HPDE6-E6E7 (cell line): ENCODE data around the gene SFT2D3.

Source experiments
- DNase-seq: peaks from one replicate; pipeline ENCODE4 v3.0.0; 2011; ENCODE audit warnings: missing footprints; ENCODE audit errors: extremely low spot score

The SFT2D3 gene

GRCh38 chr2:127707890-127708648, 6.8 kb downstream of the SFT2D3 start:
- no peak for DNase-seq

DNA sequence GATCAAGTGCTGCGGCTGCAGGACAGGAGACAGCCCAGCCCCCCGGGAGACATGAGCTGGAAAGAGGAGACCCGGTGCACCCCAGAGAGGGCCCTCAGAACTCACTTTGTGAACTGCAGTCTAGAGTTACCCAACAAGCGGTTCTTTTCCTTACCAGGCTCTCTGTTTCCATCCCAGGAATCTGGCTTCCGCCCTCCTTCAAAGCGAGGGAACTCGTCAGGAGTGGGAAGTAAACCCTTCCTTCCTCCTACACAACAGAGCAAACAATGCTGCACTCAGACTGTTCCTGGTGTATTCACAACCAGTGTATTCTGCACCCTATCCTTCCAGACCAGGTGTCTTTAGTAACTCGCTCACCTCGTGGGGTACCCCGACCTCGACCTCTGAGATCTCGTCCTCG, 8.0 kb downstream of the SFT2D3 start:
- DNase-seq, result no peak

DNA sequence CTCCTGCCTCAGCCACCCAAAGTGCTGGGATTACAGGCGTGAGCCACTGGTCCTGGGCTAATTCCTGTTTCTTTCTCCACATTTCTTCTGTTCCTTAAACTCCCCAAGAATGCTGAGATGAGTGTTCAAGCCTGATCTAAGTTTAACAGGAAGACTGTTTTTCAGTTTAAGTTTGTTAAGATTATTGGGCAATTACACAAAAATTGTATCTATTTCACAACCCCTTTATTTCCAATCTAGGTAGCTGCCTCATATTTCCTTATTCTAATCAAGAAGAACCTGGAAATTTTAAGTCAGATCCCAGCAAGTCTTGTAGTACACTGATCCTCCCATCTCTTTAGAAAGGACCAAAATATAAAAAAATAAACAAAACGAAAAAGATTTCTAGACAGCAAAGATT, 11.7 kb downstream of the SFT2D3 start:
- no peak for DNase-seq

DNA sequence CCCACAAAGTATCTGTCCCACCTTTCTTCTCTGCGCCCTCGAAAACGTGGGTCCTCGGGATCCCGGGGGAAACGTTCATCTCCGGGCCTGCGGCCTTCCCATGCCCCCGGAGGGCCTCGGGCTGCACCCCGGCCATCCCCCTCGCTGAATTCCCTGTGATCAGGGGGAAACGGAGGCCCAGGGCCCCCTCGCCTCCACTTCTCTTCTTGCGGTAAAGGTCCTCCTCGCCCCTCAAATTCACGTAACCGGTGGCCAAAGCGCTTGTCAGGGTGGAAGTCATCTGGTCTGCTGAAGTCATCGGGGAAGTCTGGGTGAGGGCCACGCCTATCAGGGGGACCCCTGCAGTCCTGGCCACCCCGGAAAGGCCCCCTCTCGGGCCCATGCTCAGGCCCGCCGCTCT, 12.3 kb downstream of the SFT2D3 start:
- DNase-seq, result no peak

GRCh38 chr2:127715778-127716449, 14.6 kb downstream of the SFT2D3 start:
- no peak for DNase-seq

DNA sequence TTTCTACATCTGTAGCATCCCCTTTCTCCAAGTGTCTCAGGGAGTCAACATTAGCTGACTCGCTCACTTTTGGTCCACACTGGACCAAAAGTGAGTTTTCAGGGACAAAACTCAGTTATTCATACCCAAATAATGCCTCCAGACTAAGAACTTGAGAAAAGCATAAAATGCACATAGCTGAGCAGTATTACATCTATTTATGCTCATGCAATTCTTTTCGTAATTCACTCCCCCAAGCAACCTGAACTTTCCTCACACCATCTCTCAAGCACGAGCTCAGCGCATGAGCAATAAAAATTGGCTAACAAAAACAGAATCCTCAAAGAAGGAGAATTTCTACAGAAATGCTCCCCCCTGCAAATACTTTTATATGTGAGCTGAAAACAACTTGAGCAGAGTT, 17.0 kb downstream of the SFT2D3 start:
- no peak for DNase-seq

DNA sequence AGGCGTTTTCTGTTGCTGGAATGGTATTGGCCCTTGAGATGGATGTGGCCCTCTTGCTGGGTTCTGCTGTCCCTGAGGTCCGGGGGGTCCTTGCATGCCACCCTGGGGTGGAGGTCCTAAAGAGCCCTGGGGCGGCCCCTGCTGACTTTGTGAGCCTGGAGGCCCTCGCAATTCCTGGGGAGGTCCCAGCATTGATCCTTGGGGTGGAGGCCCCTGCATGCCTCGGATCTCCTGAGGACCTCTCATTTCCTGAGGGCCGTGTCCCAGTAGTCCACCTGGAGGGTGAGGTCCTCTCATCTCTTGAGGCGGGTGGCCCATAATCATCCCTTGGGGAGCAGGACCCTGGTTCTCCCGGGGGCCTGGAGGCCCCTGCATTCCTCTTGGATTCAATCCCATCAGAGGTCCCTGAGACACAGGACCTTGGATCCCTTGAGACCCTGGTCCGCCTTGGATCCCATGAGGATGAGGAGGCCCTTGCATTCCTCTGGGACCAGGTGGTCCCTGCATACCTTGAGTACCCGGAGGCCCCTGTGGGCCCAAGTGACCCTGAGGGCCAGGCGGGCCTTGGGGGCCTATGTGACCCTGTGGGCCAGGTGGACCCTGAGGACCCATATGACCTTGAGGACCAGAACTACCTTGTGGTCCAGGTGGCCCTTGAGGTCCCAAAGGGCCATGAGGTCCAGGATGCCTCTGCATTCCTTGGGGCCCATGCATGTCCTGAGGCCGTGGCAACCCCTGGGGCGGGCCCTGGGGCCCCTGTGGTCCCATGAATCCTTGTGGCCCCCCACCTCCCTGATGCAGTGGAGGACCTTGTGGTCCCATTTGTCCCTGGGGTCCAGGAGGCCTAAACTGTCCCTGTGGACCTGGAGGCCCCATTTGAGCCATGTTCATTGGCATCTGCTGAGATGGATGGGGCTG, 18.3 kb downstream of the SFT2D3 start:
- no peak for DNase-seq

DNA sequence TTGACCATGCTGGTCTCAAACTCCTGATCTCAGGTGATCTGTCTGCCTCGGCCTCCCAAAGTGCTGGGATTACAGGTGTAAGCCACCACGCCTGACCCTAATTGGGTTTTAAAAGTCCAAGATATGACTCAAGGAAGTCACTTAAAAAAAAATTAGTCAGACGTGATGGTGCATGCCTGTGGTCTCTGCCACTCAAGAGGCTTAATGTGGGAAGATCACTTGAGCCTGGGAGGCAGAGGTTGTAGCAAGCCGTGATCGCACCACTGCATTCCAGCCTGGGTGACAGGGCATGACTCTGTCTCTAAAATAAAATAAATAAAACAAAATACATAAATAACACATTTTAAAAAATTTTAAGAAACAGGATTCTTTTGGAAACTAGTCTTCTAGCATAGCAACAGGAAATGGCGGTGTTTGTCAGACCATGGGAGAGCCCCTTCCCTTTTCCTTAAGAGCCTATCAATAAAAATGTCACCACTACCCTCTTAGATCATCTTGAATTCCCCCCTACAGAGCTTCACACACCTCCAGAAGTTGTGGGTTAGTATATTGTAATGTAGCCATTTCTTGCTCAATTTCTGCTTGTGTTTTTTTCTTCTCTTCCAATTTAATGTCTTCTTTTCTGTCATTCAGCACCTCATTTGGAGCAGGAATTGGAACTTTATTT, 20.1 kb downstream of the SFT2D3 start:
- DNase-seq, result no peak

DNA sequence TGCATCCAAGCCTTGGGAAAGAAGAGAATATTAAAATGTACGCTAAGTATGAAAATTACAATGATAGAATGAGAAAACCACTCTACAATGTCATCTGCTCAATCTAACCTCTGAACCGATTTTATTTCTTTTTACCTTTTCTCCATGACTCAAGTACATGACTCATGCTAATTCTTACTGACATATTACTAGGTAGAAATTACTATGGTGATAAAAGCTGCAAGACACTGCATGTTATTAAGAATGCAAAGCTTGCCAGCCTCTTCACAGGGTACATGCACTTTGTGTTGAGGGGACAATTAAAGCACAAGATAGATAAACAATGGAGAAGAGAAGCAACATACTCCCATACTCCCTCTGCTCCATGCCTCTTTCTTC, 20.7 kb downstream of the SFT2D3 start:
- DNase-seq, result peak; percentile 66

- DNase-seq, result no peak
Observed at GRCh38 chr2:127722807-127723206, 21.5 kb downstream of the SFT2D3 start.

DNA sequence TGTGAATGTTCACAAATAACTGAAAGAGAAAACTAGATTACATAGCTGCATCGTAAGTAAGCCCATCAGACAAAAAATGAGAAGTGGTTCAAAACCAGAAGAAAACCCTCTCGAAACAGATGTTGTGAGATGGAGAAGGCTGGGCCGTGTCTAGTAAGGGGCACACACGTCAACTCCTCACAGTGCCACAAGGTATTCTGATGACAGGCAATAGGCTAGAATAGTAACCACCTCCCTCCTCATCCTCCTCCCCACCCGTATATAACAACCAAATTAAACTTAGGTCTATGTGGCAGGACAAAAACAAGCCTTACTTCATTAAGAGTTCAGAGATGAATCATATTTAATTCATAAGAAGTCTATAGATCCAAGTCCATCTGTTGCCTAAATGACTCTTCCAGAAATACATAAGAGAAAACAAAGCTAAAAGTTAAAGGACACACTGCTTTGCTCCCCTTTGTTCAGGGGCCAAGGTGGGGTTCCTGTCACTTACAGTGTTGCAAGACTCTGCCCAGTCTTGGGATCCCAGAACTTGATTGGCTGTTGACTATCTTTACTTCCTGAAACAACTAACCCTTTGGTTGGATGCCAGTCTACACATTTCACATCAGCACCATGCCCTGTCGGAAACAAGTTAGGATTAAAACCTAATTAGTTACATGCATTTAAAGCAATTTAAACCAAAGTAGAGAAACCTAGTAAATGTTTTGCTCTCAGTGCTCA, 25.0 kb downstream of the SFT2D3 start:
- DNase-seq, result no peak

- DNase-seq, result no peak
Observed at GRCh38 chr2:127733113-127733815, 32.0 kb downstream of the SFT2D3 start.

- no peak for DNase-seq
Observed at GRCh38 chr2:127733816-127734537, 32.7 kb downstream of the SFT2D3 start.

DNA sequence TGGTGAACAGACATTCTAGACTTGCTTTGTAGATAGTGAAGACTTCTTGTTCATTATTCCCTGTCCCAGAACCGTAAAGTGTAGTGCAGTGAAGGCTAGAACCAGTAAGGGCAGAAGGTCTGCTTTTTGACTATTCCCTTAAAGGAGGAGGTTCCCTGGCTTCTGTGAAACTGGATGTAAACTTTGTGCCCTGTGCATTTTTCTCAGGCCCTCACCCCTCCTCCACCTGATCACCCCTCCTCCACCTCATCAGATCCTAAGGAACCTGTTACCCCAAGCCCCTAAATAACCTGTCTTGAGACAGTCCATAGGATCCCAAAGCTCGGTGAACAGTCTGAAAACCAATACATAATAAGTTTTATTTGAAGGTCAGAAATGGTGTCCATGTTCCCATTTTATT, 33.7 kb downstream of the SFT2D3 start:
- DNase-seq, result no peak

DNA sequence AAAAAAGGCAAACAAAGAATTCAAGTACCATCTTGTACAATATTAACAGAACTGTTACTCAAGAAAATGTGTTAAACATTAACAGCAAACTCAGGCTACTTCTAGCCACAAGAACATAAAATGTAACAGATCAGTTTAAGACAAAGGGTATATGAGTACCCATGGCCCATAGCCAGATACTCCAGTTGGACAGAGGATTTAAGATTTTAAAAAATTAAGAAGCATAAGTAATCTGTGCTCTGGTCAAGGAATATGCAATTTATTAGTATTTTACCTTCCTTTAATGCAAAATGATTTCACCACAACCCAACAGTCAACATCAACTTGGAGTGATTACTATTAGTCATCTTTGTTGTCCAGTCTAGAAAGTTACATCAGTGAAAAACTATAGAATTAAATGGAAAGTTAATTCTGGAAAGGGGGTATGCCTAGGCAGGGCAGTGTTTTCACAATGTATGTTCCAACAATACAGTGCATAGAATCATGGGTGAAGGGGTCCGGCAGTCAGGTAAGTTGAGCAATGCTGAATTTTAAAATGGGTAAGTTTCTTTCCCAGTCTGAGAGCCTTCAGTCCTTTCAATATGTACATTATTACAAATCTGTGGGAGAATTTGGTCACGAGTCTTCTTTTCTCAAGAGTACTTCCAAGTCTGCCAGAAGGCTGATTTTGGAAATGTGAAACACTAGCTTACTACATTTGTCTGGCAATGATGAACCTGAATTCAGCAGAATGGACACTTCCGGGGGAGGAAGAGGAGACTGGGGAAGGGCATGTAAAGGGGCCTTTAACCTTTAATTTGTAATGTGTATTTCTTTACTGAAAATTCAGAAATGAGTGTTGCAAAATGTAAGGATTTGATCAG, 34.5 kb downstream of the SFT2D3 start:
- peak; percentile 10 for DNase-seq

DNA sequence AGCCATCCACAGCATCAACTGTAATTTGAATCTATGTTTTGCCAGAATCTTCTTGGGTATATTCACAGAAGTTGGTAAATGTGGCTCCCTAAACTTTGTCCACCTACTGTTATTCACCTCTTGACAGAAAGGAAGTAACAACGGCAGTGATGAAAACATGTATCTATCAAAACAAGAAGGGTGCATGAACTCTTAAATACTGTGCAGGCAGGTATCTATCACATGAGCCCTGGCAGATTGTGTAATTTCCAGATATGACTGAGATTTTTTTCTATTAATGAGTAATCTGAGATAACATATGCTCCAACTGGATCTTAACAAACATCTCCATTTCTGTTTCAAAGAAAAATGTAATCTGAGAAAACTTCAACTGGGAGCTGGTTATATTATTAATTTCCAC, 36.6 kb downstream of the SFT2D3 start:
- no peak for DNase-seq

DNA sequence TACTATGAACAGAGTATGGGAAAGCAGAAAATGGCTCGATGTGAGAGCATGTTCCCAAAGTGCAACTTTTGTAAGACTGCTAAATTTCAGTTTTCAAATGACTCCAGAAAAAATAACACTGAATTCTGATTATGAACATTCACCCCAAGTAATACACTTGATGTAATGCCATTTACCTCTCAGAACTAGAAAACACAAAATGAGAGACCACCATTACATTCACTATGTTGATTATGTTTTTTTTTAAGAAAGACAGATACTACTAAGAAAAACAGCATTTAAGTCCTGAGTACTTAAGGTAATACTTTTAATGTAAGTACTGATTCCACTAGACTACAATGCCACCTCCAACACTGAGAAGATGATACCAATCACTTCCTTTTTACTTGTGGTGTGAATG, 38.5 kb downstream of the SFT2D3 start:
- DNase-seq, result no peak

GRCh38 chr2:127740665-127741288, 39.5 kb downstream of the SFT2D3 start:
- no peak for DNase-seq
